Osteocyte (in vitro differentiated cells): ENCODE measurements around the gene ZNF282. TPM values are rescaled to one million over a fixed set of nuclear protein-coding genes. Genes with fewer than 3 reads are reported as not detected.

Experiments
- DNase-seq: peaks from one replicate; pipeline ENCODE4 v3.0.0; 2021; ENCODE audit warnings: mixed read lengths; ENCODE audit not compliant: unreplicated experiment; ENCODE audit errors: extremely low spot score
- H3K27ac Mint-ChIP-seq: one replicate; pipeline ENCODE4 v1.8.0; 2021; ENCODE audit warnings: mild to moderate bottlenecking, mixed read lengths; ENCODE audit not compliant: unreplicated experiment
- H3K27me3 Mint-ChIP-seq: one replicate; pipeline ENCODE4 v1.8.0; 2021; ENCODE audit warnings: mixed read lengths; ENCODE audit not compliant: unreplicated experiment
- H3K36me3 Mint-ChIP-seq: one replicate; pipeline ENCODE4 v1.8.0; 2021; ENCODE audit warnings: mixed read lengths; ENCODE audit not compliant: unreplicated experiment
- H3K4me1 Mint-ChIP-seq: one replicate; pipeline ENCODE4 v1.8.0; 2021; ENCODE audit warnings: mixed read lengths; ENCODE audit not compliant: unreplicated experiment
- H3K4me3 Mint-ChIP-seq: one replicate; pipeline ENCODE4 v1.8.0; 2021; ENCODE audit warnings: mild to moderate bottlenecking, moderate library complexity, mixed read lengths; ENCODE audit not compliant: unreplicated experiment
- H3K9me3 Mint-ChIP-seq: one replicate; pipeline ENCODE4 v1.8.0; 2021; ENCODE audit warnings: mixed read lengths; ENCODE audit not compliant: unreplicated experiment
- total RNA-seq: library from RNA; stranded (reverse); gene quantifications from 2 replicates; pipeline ENCODE4 v1.2.1, GENCODE V29; 2021
- TF ChIP-seq, protein P1 (sequence below): fragments of 200-600 bp; sonication (generic); IDR thresholded peaks from 2 replicates; pipeline ENCODE4 v1.5.0; 2021; ENCODE audit warnings: antibody characterized with exemption, mild to moderate bottlenecking, moderate library complexity

The ZNF282 gene
- total RNA-seq, 1 donor from 2014 or later, result 29.8 TPM

GRCh38 chr7:149207324-149208035 lies 12.1 kb downstream of the ZNF282 start:
- no peaks in the 10 kb centered on the region for H3K27me3 Mint-ChIP-seq
- H3K27ac Mint-ChIP-seq, result no peak overlapping the region
- peaks cover 52% of the 10 kb centered on the region for H3K36me3 Mint-ChIP-seq
- no peaks in the 10 kb centered on the region for H3K9me3 Mint-ChIP-seq
- no peak overlapping the region for H3K4me3 Mint-ChIP-seq
- TF ChIP-seq, protein P1, sequence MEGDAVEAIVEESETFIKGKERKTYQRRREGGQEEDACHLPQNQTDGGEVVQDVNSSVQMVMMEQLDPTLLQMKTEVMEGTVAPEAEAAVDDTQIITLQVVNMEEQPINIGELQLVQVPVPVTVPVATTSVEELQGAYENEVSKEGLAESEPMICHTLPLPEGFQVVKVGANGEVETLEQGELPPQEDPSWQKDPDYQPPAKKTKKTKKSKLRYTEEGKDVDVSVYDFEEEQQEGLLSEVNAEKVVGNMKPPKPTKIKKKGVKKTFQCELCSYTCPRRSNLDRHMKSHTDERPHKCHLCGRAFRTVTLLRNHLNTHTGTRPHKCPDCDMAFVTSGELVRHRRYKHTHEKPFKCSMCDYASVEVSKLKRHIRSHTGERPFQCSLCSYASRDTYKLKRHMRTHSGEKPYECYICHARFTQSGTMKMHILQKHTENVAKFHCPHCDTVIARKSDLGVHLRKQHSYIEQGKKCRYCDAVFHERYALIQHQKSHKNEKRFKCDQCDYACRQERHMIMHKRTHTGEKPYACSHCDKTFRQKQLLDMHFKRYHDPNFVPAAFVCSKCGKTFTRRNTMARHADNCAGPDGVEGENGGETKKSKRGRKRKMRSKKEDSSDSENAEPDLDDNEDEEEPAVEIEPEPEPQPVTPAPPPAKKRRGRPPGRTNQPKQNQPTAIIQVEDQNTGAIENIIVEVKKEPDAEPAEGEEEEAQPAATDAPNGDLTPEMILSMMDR, result no peak
- no peak for DNase-seq
- H3K4me1 Mint-ChIP-seq, result no peaks in the 10 kb centered on the region

- TF ChIP-seq, protein P1, result peak; percentile 61
- Mint-ChIP-seq H3K27me3 (no peaks in the 10 kb centered on the region), H3K27ac (no peak overlapping the region), H3K36me3 (peaks cover 44% of the 10 kb centered on the region), H3K9me3 (no peaks in the 10 kb centered on the region), H3K4me1 (no peaks in the 10 kb centered on the region), H3K4me3 (no peak overlapping the region)
- no peak for DNase-seq
Measured at GRCh38 chr7:149209518-149210269, 14.3 kb downstream of the ZNF282 start.

DNA sequence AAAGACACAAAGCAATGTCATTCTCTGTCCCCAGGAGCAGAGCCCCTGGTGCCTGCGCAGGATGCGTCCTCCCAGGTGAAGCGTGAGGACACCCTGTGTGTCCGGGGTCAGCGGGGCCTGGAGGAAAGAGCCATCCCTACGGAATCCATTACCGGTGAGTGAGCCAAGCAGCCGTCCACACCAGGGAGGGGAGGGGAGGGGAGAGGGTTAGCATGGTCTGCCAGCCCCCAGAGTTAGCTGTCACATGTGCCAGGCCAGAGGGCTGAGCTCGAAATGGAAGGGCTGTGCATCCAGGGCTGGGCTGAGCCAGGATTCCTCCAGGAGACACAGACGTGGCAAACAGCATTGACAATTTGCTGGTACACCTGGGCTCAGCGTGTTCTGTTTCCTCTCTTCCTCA lies 15.2 kb downstream of the ZNF282 start:
- Mint-ChIP-seq H3K36me3 (peaks cover 45% of the 10 kb centered on the region), H3K4me3 (no peak overlapping the region), H3K27ac (no peak overlapping the region), H3K4me1 (no peaks in the 10 kb centered on the region), H3K9me3 (no peaks in the 10 kb centered on the region), H3K27me3 (no peaks in the 10 kb centered on the region)
- TF ChIP-seq, protein P1, result no peak
- no peak for DNase-seq

DNA sequence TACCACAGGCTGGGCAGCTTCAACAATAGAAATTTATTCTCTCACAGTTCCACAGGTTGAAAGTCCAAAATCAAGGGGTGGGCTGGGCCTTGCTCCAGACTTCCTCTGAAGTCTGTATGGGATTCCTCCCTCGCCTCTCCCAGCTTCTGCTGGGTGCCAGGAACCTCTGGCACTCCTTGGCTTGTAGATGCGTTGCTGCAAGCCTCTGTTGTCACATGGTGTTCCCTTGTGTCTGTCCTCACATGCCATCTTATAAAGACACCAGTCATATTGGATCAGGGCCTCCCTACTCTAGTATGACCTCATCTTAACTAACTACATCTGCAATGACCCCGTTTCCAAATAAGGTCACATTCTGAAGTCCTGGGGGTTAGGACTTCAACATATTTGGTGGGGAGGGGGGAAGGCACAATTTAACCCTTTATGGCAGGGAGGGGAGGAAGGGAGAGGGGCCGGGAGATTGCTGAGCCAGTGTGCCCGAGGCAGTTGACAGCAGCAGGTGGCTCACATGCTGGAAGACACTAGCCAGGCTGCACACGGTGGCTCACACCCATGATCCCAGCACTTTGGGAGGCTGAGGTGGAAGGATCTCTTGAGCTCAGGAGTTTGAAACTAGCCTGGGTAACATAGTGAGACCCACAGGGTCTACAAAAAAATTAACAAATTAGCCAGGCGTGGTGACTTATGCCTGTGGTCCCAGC lies 18.8 kb downstream of the ZNF282 start:
- no peak for DNase-seq
- Mint-ChIP-seq H3K36me3 (peaks cover 54% of the 10 kb centered on the region), H3K4me3 (no peak overlapping the region), H3K27ac (no peak overlapping the region), H3K27me3 (no peaks in the 10 kb centered on the region), H3K4me1 (peaks cover 1% of the 10 kb centered on the region), H3K9me3 (no peaks in the 10 kb centered on the region)
- TF ChIP-seq, protein P1, result no peak

DNA sequence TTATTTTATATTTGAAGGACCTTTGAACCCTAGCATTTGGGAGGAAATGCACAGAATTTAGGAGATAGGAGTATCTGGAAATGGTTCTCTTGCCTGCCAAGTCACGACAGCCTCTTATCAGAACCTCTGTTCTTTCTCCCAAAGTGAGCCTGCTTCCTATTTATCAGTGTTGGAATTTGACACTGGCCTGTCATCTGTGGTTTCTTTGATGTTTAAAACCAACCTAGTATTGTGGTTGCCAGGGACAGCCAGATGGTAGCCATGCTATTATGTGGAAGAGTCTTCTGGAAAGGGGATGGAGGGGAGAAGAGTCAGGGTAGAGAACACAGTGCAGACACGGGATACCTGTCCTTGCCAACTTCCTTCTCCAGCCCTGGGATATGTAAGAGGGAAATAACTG lies 21.1 kb downstream of the ZNF282 start:
- peaks cover 52% of the 10 kb centered on the region for H3K36me3 Mint-ChIP-seq
- H3K4me1 Mint-ChIP-seq, result peaks cover 18% of the 10 kb centered on the region
- DNase-seq, result no peak
- TF ChIP-seq, protein P1, result no peak
- H3K9me3 Mint-ChIP-seq, result no peaks in the 10 kb centered on the region
- H3K27ac Mint-ChIP-seq, result no peak overlapping the region
- H3K4me3 Mint-ChIP-seq, result no peak overlapping the region
- no peaks in the 10 kb centered on the region for H3K27me3 Mint-ChIP-seq
